Left ventricle myocardium inferior (tissue), 1 donor: ENCODE results near the gene CHID1. TPM values are rescaled to one million over a fixed set of nuclear protein-coding genes. Genes with fewer than 3 reads are reported as not detected.
A peak's percentile ranks its signal among the peaks of the same experiment; 100 is the strongest.

Experiments used
- DNase-seq: peaks from one replicate; pipeline ENCODE4 v3.0.0-alpha.2; 2020
- H3K27ac ChIP-seq: fragments of 200-600 bp; replicated peaks from 2 replicates; pipeline ENCODE4 v1.8.0; 2021
- H3K27me3 ChIP-seq: fragments of 200-600 bp; 2 replicates; pipeline ENCODE4 v1.8.0; 2021; ENCODE audit warnings: low read depth
- H3K36me3 ChIP-seq: fragments of 200-600 bp; 2 replicates; pipeline ENCODE4 v1.8.0; 2021
- H3K4me1 ChIP-seq: fragments of 200-600 bp; 2 replicates; pipeline ENCODE4 v1.8.0; 2021
- H3K4me3 ChIP-seq: fragments of 200-600 bp; 2 replicates; pipeline ENCODE4 v1.8.0; 2021; ENCODE audit warnings: mild to moderate bottlenecking, moderate library complexity
- H3K9me3 ChIP-seq: fragments of 200-600 bp; replicated peaks from 2 replicates; pipeline ENCODE4 v1.8.0; 2021
- intact Hi-C: fragments of 100-400 bp; cut with micrococcal nuclease; formaldehyde crosslinking; loops from one replicate; pipeline ENCODE4 v1.11.0; 2022
- long read RNA-seq: library from polyadenylated mRNA; unstranded; transcript quantifications from one replicate; pipeline ENCODE4 v2.0.0, GENCODE V29; 2021
- total RNA-seq: library from RNA; stranded (reverse); fragmentation: NEBNext Ultra II Directional; extraction: Animal tissue kit (Norgen Biotek cat#: 25700); gene quantifications from one replicate; pipeline ENCODE4 v1.2.1, GENCODE V29; 2021
- TF ChIP-seq, protein P1 (sequence below): fragments of 200-600 bp; IDR thresholded peaks from 2 replicates; pipeline ENCODE4 v1.8.0; 2021; ENCODE audit warnings: antibody characterized with exemption, mild to moderate bottlenecking, borderline replicate concordance
- donor health status: DM: no; HTN: yes; CAD: no; lungs with severe emphysema.

Gene CHID1
- 54.2 TPM for total RNA-seq
- long read RNA-seq, transcript CHID1-203 (14 exons, 1,477 nt): minor isoform, 23 of 82 reads
- long read RNA-seq, transcript CHID1-201 (13 exons, 3,374 nt): major isoform, 40 of 82 reads
- long read RNA-seq, partial matches to known transcripts: 6 of 82 reads
- long read RNA-seq, other reads (novel, unspliced or antisense): 10 of 82 reads

DNA sequence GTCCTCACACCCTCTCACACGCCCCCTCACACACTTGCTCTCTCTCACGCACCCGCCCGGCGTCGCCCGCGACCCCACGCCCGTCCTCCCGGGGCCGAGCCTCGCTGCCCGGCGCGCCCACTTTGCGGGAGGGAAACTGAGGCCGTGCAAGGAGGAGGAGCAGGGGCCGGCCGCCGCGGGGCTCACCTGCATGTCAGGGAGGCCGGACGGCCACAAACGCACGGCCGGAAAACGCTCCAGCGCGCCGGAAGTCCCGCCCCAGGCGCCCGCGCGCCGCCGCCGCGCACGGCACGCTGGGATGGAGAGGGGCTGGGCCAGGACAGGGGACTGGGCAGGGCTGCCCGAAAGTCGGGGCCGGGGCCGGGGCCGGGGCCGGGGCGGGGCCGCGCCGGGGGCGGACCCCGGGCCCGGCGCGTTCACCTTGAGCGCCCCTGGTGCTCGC, at the start of gene CHID1:
CHID1 (minus strand) TSS at position 222 of the 442 bp plus-strand sequence. CDS start 5,994 bp downstream, outside the sequence.
- H3K4me1 ChIP-seq: peaks cover 26% of the 10 kb centered on the region
- peak; percentile 88 for DNase-seq
- intact Hi-C loops: no loop called here

DNA sequence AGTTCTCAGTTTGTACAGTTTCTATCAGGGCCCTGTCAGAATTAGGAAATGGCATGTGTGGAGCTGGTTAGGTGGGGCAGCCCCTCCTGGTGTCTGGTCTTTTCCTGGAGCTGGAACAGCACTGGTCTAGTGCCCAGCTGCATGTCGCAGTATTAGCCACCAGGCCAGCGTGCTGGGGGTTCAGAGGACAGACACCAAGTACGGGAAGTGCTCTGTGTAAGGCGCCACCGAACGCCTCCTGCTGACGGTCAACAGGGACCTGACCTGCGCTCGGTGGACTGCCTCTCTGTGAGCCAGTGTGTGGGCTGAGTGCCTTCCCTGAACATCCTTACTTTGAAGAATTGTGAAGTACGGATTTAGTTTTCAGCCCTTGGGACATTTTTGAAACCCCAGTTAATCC, 49.0 kb upstream of the CHID1 start:
- DNase-seq: no peak
- H3K36me3 ChIP-seq: peaks cover 44% of the 10 kb centered on the region
- intact Hi-C loops: no loop called here

More for the DNA sequence above, at the start of gene CHID1:
- no peaks in the 10 kb centered on the region for H3K27me3 ChIP-seq
- TF ChIP-seq, protein P1, sequence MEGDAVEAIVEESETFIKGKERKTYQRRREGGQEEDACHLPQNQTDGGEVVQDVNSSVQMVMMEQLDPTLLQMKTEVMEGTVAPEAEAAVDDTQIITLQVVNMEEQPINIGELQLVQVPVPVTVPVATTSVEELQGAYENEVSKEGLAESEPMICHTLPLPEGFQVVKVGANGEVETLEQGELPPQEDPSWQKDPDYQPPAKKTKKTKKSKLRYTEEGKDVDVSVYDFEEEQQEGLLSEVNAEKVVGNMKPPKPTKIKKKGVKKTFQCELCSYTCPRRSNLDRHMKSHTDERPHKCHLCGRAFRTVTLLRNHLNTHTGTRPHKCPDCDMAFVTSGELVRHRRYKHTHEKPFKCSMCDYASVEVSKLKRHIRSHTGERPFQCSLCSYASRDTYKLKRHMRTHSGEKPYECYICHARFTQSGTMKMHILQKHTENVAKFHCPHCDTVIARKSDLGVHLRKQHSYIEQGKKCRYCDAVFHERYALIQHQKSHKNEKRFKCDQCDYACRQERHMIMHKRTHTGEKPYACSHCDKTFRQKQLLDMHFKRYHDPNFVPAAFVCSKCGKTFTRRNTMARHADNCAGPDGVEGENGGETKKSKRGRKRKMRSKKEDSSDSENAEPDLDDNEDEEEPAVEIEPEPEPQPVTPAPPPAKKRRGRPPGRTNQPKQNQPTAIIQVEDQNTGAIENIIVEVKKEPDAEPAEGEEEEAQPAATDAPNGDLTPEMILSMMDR: no peak
- H3K4me3 ChIP-seq: peak within 1 kb of the TSS; percentile 96
- H3K9me3 ChIP-seq: no peaks in the 10 kb centered on the region
- H3K27ac ChIP-seq: peak within 1 kb of the TSS; percentile 98
- peaks cover 8% of the 10 kb centered on the region for H3K36me3 ChIP-seq

DNA sequence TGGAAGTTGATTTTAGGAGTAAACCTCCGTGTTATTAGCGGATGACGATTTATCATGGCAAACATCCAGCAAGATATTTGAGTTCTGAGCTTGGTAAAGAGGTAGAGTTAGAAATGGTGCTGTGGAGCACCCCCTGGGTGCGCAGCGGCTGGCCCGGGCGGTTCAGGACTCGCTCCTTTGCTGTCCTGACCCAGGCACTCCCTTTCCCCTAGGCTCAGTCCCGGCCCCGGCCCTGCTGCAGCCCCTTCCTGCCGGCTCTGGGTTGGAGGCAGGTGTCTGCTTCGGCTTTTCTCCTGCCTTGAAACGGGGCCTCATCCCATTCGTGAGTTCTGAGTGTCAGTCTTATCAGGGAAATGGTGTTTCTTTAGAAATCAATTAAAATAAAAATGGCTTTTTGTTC, 48.4 kb upstream of the CHID1 start:
- Histone ChIP-seq H3K36me3 (peaks cover 39% of the 10 kb centered on the region), H3K4me3 (no peak overlapping the region), H3K4me1 (peaks cover 13% of the 10 kb centered on the region), H3K9me3 (no peaks in the 10 kb centered on the region), H3K27ac (no peak overlapping the region), H3K27me3 (no peaks in the 10 kb centered on the region)
- intact Hi-C loops: no loop called here
- TF ChIP-seq, protein P1: no peak
- no peak for DNase-seq

More for the DNA sequence above, 49.0 kb upstream of the CHID1 start:
- no peak overlapping the region for H3K27ac ChIP-seq
- H3K9me3 ChIP-seq: no peaks in the 10 kb centered on the region
- H3K4me3 ChIP-seq: no peak overlapping the region
- no peaks in the 10 kb centered on the region for H3K27me3 ChIP-seq
- H3K4me1 ChIP-seq: peaks cover 13% of the 10 kb centered on the region
- TF ChIP-seq, protein P1: no peak

DNA sequence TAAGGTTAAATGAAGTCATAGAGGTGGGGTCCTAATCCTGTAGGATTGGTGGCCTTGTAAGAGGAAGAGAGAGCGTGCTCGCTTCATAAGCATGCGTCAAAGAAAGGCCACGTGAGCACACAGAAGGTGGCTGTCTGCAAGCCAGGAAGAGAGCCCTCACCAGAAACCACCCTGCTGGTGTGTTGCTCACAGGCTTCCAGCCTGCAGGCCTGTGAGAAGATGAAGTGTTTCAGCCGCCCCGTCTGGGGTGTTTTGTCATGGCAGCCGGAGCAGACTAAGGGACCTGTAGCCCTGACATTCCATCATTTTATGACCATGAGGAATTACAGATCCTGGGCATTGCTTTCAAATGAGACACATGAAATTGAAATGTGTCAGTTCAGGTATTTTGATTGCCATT, 47.5 kb upstream of the CHID1 start:
- Histone ChIP-seq H3K9me3 (no peaks in the 10 kb centered on the region), H3K27ac (no peak overlapping the region), H3K36me3 (peaks cover 34% of the 10 kb centered on the region), H3K27me3 (no peaks in the 10 kb centered on the region), H3K4me3 (no peak overlapping the region), H3K4me1 (peaks cover 13% of the 10 kb centered on the region)
- TF ChIP-seq, protein P1: no peak
- no peak for DNase-seq
- intact Hi-C loops: no loop called here

DNA sequence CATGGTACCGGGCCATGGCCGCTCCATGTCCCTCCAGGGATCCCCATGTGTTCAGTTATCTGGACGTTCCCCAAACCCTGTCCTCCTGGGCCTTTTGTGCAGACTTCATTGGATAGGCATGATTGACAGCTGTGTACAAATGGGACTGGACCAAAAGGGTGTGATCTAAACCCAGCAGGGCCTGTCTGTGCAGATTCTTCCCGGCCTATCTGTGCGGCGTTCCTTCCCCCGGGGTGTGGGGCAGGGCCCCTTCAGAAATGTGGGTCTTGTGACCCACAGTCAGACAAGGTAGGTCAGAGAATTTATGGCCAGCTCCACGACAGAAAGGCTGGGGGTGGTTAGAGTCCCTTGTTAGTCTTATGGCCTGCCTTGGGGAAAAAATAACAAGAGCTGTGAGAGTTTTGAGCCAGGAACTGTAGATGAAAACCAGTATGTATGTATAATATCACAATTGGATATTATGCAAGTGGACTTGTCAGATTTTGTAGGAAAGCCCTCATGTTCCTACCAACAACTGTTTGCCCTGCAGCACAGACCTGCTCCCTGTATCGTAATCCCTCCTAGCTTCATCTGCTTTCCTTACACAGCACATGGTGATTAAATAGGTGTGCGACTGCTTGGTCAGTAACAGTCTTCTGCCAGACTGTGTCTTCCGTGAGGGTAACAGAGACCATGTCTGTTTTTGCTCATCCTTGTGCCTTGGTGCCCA, 46.8 kb upstream of the CHID1 start:
- Histone ChIP-seq H3K27ac (no peak overlapping the region), H3K27me3 (no peaks in the 10 kb centered on the region), H3K9me3 (no peaks in the 10 kb centered on the region), H3K4me1 (peaks cover 20% of the 10 kb centered on the region), H3K36me3 (peaks cover 34% of the 10 kb centered on the region), H3K4me3 (no peak overlapping the region)
- intact Hi-C loops: no loop called here
- TF ChIP-seq, protein P1: no peak
- DNase-seq: no peak
